ENCODE results near the gene POR.

DNA sequence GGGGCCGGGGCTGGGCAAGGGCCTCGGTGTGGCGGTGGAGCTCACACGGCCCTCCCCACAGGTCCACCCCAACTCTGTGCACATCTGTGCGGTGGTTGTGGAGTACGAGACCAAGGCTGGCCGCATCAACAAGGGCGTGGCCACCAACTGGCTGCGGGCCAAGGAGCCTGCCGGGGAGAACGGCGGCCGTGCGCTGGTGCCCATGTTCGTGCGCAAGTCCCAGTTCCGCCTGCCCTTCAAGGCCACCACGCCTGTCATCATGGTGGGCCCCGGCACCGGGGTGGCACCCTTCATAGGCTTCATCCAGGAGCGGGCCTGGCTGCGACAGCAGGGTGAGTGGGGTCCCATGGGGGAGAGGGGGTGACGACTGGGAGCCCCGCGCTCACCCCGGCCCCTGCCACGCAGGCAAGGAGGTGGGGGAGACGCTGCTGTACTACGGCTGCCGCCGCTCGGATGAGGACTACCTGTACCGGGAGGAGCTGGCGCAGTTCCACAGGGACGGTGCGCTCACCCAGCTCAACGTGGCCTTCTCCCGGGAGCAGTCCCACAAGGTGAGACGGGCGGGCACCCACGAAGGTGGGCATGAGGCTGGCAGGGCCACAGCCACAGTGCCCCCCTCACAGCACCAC lies 70.7 kb downstream of the POR start:
- TF ChIP-seq, protein P1, sequence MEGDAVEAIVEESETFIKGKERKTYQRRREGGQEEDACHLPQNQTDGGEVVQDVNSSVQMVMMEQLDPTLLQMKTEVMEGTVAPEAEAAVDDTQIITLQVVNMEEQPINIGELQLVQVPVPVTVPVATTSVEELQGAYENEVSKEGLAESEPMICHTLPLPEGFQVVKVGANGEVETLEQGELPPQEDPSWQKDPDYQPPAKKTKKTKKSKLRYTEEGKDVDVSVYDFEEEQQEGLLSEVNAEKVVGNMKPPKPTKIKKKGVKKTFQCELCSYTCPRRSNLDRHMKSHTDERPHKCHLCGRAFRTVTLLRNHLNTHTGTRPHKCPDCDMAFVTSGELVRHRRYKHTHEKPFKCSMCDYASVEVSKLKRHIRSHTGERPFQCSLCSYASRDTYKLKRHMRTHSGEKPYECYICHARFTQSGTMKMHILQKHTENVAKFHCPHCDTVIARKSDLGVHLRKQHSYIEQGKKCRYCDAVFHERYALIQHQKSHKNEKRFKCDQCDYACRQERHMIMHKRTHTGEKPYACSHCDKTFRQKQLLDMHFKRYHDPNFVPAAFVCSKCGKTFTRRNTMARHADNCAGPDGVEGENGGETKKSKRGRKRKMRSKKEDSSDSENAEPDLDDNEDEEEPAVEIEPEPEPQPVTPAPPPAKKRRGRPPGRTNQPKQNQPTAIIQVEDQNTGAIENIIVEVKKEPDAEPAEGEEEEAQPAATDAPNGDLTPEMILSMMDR (IDR thresholded peaks at IDR 0.05; ENCODE audit: low read depth, low read length), result no peak
- no peak for TF ChIP-seq POLR2A (IDR thresholded peaks at IDR 0.05; ENCODE audit: extremely low read depth, insufficient read length)
